ENCODE data around the gene DHRS11.

DNA sequence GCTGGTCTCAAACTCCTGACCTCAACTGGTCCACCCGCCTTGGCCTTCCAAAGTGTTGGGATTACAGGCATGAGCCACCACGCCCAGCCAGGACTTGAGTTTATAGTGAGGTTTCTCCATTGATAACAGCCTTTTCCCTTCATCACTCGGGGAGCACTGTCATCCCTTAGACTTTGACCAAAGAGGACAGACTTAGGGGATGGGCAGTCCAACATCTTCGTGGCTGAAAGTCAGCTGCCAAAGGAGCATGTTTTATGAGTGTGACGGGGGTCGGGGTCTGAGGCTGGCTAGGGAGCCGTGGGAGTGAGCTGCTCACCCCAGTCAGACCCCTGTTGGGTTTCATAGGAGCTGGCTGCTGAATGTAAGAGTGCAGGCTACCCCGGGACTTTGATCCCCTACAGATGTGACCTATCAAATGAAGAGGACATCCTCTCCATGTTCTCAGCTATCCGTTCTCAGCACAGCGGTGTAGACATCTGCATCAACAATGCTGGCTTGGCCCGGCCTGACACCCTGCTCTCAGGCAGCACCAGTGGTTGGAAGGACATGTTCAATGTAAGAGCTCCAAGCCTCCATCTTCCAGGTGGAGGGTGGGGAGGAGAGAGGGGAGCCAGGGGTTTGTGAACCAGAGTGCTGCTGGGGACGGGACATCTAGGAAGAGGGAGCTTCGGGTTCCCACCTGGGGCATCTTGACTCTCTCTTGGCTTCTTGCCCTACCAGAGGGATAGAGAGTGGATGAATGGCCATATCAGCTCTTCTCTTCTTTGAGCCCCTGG is 3.1 kb downstream of the DHRS11 start:
- TF ChIP-seq, protein P1, sequence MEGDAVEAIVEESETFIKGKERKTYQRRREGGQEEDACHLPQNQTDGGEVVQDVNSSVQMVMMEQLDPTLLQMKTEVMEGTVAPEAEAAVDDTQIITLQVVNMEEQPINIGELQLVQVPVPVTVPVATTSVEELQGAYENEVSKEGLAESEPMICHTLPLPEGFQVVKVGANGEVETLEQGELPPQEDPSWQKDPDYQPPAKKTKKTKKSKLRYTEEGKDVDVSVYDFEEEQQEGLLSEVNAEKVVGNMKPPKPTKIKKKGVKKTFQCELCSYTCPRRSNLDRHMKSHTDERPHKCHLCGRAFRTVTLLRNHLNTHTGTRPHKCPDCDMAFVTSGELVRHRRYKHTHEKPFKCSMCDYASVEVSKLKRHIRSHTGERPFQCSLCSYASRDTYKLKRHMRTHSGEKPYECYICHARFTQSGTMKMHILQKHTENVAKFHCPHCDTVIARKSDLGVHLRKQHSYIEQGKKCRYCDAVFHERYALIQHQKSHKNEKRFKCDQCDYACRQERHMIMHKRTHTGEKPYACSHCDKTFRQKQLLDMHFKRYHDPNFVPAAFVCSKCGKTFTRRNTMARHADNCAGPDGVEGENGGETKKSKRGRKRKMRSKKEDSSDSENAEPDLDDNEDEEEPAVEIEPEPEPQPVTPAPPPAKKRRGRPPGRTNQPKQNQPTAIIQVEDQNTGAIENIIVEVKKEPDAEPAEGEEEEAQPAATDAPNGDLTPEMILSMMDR (IDR thresholded peaks at IDR 0.05) = no peak
- TF ChIP-seq NR2C2 (CRISPR knock-in tag; IDR thresholded peaks at IDR 0.05) (no peak), SP1 (CRISPR knock-in tag; conservative IDR thresholded peaks at IDR 0.05) (no peak), CBFB (CRISPR knock-in tag; IDR thresholded peaks at IDR 0.05; ENCODE audit: low read depth) (no peak), TEAD4 (CRISPR knock-in tag; IDR thresholded peaks at IDR 0.05) (no peak), GABPB1 (CRISPR knock-in tag; IDR thresholded peaks at IDR 0.05) (no peak), NFE2L1 (CRISPR knock-in tag; IDR thresholded peaks at IDR 0.05) (no peak), FOXK1 (CRISPR knock-in tag; IDR thresholded peaks at IDR 0.05) (no peak), NFYB (CRISPR knock-in tag; conservative IDR thresholded peaks at IDR 0.05; ENCODE audit: low read depth) (no peak)
- TF ChIP-seq, protein P2, sequence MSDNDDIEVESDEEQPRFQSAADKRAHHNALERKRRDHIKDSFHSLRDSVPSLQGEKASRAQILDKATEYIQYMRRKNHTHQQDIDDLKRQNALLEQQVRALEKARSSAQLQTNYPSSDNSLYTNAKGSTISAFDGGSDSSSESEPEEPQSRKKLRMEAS (CRISPR knock-in tag; IDR thresholded peaks at IDR 0.05) = no peak
- TF ChIP-seq, protein P3, sequence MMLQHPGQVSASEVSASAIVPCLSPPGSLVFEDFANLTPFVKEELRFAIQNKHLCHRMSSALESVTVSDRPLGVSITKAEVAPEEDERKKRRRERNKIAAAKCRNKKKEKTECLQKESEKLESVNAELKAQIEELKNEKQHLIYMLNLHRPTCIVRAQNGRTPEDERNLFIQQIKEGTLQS (CRISPR knock-in tag; conservative IDR thresholded peaks at IDR 0.05) = no peak
- TF ChIP-seq, protein P4, sequence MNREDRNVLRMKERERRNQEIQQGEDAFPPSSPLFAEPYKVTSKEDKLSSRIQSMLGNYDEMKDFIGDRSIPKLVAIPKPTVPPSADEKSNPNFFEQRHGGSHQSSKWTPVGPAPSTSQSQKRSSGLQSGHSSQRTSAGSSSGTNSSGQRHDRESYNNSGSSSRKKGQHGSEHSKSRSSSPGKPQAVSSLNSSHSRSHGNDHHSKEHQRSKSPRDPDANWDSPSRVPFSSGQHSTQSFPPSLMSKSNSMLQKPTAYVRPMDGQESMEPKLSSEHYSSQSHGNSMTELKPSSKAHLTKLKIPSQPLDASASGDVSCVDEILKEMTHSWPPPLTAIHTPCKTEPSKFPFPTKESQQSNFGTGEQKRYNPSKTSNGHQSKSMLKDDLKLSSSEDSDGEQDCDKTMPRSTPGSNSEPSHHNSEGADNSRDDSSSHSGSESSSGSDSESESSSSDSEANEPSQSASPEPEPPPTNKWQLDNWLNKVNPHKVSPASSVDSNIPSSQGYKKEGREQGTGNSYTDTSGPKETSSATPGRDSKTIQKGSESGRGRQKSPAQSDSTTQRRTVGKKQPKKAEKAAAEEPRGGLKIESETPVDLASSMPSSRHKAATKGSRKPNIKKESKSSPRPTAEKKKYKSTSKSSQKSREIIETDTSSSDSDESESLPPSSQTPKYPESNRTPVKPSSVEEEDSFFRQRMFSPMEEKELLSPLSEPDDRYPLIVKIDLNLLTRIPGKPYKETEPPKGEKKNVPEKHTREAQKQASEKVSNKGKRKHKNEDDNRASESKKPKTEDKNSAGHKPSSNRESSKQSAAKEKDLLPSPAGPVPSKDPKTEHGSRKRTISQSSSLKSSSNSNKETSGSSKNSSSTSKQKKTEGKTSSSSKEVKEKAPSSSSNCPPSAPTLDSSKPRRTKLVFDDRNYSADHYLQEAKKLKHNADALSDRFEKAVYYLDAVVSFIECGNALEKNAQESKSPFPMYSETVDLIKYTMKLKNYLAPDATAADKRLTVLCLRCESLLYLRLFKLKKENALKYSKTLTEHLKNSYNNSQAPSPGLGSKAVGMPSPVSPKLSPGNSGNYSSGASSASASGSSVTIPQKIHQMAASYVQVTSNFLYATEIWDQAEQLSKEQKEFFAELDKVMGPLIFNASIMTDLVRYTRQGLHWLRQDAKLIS (CRISPR knock-in tag; IDR thresholded peaks at IDR 0.05; ENCODE audit: borderline replicate concordance) = no peak
- TF ChIP-seq, protein P5, sequence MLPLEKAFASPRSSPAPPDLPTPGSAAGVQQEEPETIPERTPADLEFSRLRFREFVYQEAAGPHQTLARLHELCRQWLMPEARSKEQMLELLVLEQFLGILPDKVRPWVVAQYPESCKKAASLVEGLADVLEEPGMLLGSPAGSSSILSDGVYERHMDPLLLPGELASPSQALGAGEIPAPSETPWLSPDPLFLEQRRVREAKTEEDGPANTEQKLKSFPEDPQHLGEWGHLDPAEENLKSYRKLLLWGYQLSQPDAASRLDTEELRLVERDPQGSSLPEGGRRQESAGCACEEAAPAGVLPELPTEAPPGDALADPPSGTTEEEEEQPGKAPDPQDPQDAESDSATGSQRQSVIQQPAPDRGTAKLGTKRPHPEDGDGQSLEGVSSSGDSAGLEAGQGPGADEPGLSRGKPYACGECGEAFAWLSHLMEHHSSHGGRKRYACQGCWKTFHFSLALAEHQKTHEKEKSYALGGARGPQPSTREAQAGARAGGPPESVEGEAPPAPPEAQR (CRISPR knock-in tag; IDR thresholded peaks at IDR 0.05) = no peak
- TF ChIP-seq, protein P6, sequence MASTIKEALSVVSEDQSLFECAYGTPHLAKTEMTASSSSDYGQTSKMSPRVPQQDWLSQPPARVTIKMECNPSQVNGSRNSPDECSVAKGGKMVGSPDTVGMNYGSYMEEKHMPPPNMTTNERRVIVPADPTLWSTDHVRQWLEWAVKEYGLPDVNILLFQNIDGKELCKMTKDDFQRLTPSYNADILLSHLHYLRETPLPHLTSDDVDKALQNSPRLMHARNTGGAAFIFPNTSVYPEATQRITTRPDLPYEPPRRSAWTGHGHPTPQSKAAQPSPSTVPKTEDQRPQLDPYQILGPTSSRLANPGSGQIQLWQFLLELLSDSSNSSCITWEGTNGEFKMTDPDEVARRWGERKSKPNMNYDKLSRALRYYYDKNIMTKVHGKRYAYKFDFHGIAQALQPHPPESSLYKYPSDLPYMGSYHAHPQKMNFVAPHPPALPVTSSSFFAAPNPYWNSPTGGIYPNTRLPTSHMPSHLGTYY (CRISPR knock-in tag; IDR thresholded peaks at IDR 0.05) = no peak

Measured in WTC11 (cell line).